ENCODE results near the gene PRRX2.

The PRRX2 gene

GRCh38 chr9:129733632-129733953 is 68.1 kb downstream of the PRRX2 start:
- H3K4me2 ChIP-seq, result no peak overlapping the region
- no peak overlapping the region for H3K4me3 ChIP-seq (IDR thresholded peaks at IDR 0.05; ENCODE audit: insufficient read depth, low read depth, low read length)
- no peak for TF ChIP-seq CTCF (conservative IDR thresholded peaks at IDR 0.05; ENCODE audit: low read depth, low read length)
- H3K79me2 ChIP-seq (ENCODE audit: insufficient read depth, low read depth), result no peaks in the 10 kb centered on the region
- H3K9ac ChIP-seq, result no peak overlapping the region
- H3K36me3 ChIP-seq (ENCODE audit: insufficient read depth), result no peaks in the 10 kb centered on the region
- H2AFZ ChIP-seq (ENCODE audit: low read depth), result no peak overlapping the region
- no peaks in the 10 kb centered on the region for H3K4me1 ChIP-seq (ENCODE audit: low read depth, poor library complexity, severe bottlenecking)
- H4K20me1 ChIP-seq (ENCODE audit: insufficient read depth), result no peaks in the 10 kb centered on the region
- peaks cover 75% of the 10 kb centered on the region for H3K27me3 ChIP-seq (ENCODE audit: insufficient read depth, low read depth)
- H3K27ac ChIP-seq, result no peak overlapping the region

GRCh38 chr9:129735546-129735945 is 70.1 kb downstream of the PRRX2 start:
- H3K36me3 ChIP-seq (ENCODE audit: insufficient read depth), result no peaks in the 10 kb centered on the region
- no peak overlapping the region for H3K9ac ChIP-seq
- H3K79me2 ChIP-seq (ENCODE audit: insufficient read depth, low read depth), result no peaks in the 10 kb centered on the region
- H4K20me1 ChIP-seq (ENCODE audit: insufficient read depth), result no peaks in the 10 kb centered on the region
- H3K4me3 ChIP-seq (IDR thresholded peaks at IDR 0.05; ENCODE audit: insufficient read depth, low read depth, low read length), result no peak overlapping the region
- H2AFZ ChIP-seq (ENCODE audit: low read depth), result no peak overlapping the region
- TF ChIP-seq CTCF (conservative IDR thresholded peaks at IDR 0.05; ENCODE audit: low read depth, low read length), result no peak
- H3K4me1 ChIP-seq (ENCODE audit: low read depth, poor library complexity, severe bottlenecking), result no peaks in the 10 kb centered on the region
- H3K27me3 ChIP-seq (ENCODE audit: insufficient read depth, low read depth), result peaks cover 57% of the 10 kb centered on the region
- no peak overlapping the region for H3K4me2 ChIP-seq
- H3K27ac ChIP-seq, result no peak overlapping the region

- Histone ChIP-seq H3K4me3 (IDR thresholded peaks at IDR 0.05; ENCODE audit: insufficient read depth, low read depth, low read length) (no peak overlapping the region), H3K27me3 (ENCODE audit: insufficient read depth, low read depth) (peaks cover 49% of the 10 kb centered on the region), H2AFZ (ENCODE audit: low read depth) (no peak overlapping the region), H3K79me2 (ENCODE audit: insufficient read depth, low read depth) (no peaks in the 10 kb centered on the region), H3K4me1 (ENCODE audit: low read depth, poor library complexity, severe bottlenecking) (no peaks in the 10 kb centered on the region), H3K4me2 (no peak overlapping the region), H3K27ac (no peak overlapping the region), H3K9ac (no peak overlapping the region), H4K20me1 (ENCODE audit: insufficient read depth) (no peaks in the 10 kb centered on the region), H3K36me3 (ENCODE audit: insufficient read depth) (no peaks in the 10 kb centered on the region)
- no peak for TF ChIP-seq CTCF (conservative IDR thresholded peaks at IDR 0.05; ENCODE audit: low read depth, low read length)
These were observed 70.9 kb downstream of the PRRX2 start for GRCh38 chr9:129736334-129736733.

- Histone ChIP-seq H3K27me3 (ENCODE audit: insufficient read depth, low read depth) (peaks cover 39% of the 10 kb centered on the region), H3K27ac (no peak overlapping the region), H2AFZ (ENCODE audit: low read depth) (peak overlapping the region; percentile 82), H3K9ac (peak overlapping the region; percentile 61; the same call in 1 of the 2 replicates), H3K4me2 (peak overlapping the region; percentile 75), H4K20me1 (ENCODE audit: insufficient read depth) (no peaks in the 10 kb centered on the region), H3K79me2 (ENCODE audit: insufficient read depth, low read depth) (no peaks in the 10 kb centered on the region), H3K36me3 (ENCODE audit: insufficient read depth) (no peaks in the 10 kb centered on the region), H3K4me1 (ENCODE audit: low read depth, poor library complexity, severe bottlenecking) (no peaks in the 10 kb centered on the region), H3K4me3 (IDR thresholded peaks at IDR 0.05; ENCODE audit: insufficient read depth, low read depth, low read length) (no peak overlapping the region)
- peak; percentile 88 for TF ChIP-seq CTCF (conservative IDR thresholded peaks at IDR 0.05; ENCODE audit: low read depth, low read length)
These were observed 72.2 kb downstream of the PRRX2 start for GRCh38 chr9:129737479-129738274.

Measured in KMS-11 (cell line).